Keratinocyte (primary cell): Measurements from ENCODE around the gene RYR1. TPM values are rescaled to one million over a fixed set of nuclear protein-coding genes. Genes with fewer than 3 reads are reported as not detected.

ENCODE experiments used
- DNase-seq: peaks from one replicate; pipeline ENCODE4 v3.0.0-alpha.2; 2011; ENCODE audit warnings: low read depth, missing footprints, low spot score
- FAIRE-seq: peaks from 2 replicates; lab custom pipeline; 2011; peaks lifted over from hg19 to GRCh38; lab: Jason Lieb, UNC
- H2AFZ ChIP-seq: 2 replicates; pipeline ENCODE4 v1.6.0; 2012; ENCODE audit warnings: low read length, control low read depth, inconsistent platforms; ENCODE audit not compliant: control insufficient read depth
- H3K27ac ChIP-seq: 2 replicates; pipeline ENCODE4 v1.5.1; 2011; ENCODE audit warnings: low read length; ENCODE audit not compliant: control insufficient read depth, insufficient read depth
- H3K27me3 ChIP-seq: 3 replicates; pipeline ENCODE4 v1.6.0; 2011; ENCODE audit warnings: low read length; ENCODE audit not compliant: control insufficient read depth, insufficient read depth; ENCODE audit errors: extremely low read depth
- H3K36me3 ChIP-seq, 2 experiments: 2 replicates in 1 of 2; 3 replicates in 1 of 2; pipeline ENCODE4 v1.5.1; 2011; ENCODE audit warnings: low read length in 2 of 2, mild to moderate bottlenecking in 1 of 2; ENCODE audit not compliant: control insufficient read depth in 2 of 2, insufficient read depth in 2 of 2; ENCODE audit errors: extremely low read depth in 1 of 2
- H3K4me1 ChIP-seq: 3 replicates; pipeline ENCODE4 v1.5.1; 2011; ENCODE audit warnings: low read length; ENCODE audit not compliant: control insufficient read depth, insufficient read depth; ENCODE audit errors: extremely low read depth
- H3K4me2 ChIP-seq: 3 replicates; pipeline ENCODE4 v1.6.0; 2011; ENCODE audit warnings: low read depth, low read length; ENCODE audit not compliant: control insufficient read depth, insufficient read depth; ENCODE audit errors: extremely low read depth
- H3K4me3 ChIP-seq, 3 experiments: fragments of 200-600 bp in 1 of 3; sonication (generic) in 1 of 3; 2 replicates in 2 of 3; 3 replicates in 1 of 3; pipeline ENCODE4 v1.5.1; 2011 to 2016; ENCODE audit warnings: low read length in 3 of 3, mild to moderate bottlenecking in 3 of 3, control low read depth in 2 of 3, inconsistent platforms in 1 of 3, low read depth in 1 of 3, mixed read lengths in 1 of 3, mixed run types in 1 of 3, moderate library complexity in 1 of 3; ENCODE audit not compliant: control insufficient read depth in 2 of 3, insufficient read depth in 2 of 3; ENCODE audit errors: extremely low read depth in 1 of 3
- H3K79me2 ChIP-seq: 2 replicates; pipeline ENCODE4 v1.6.0; 2012; ENCODE audit warnings: low read length; ENCODE audit not compliant: control insufficient read depth, insufficient read depth
- H3K9ac ChIP-seq: 3 replicates; pipeline ENCODE4 v1.6.0; 2011; ENCODE audit warnings: low read length; ENCODE audit not compliant: control insufficient read depth, insufficient read depth; ENCODE audit errors: extremely low read depth
- H3K9me1 ChIP-seq: 3 replicates; pipeline ENCODE4 v1.6.0; 2011; ENCODE audit warnings: low read length; ENCODE audit not compliant: control insufficient read depth, insufficient read depth; ENCODE audit errors: extremely low read depth
- H3K9me3 ChIP-seq: 2 replicates; pipeline ENCODE4 v1.5.1; 2012; ENCODE audit warnings: low read depth, low read length; ENCODE audit not compliant: control insufficient read depth
- H4K20me1 ChIP-seq: 3 replicates; pipeline ENCODE4 v1.6.0; 2011; ENCODE audit warnings: low read length; ENCODE audit not compliant: control insufficient read depth, insufficient read depth; ENCODE audit errors: extremely low read depth
- CTCF ChIP-seq, 3 experiments: IDR thresholded peaks in 1 of 3; conservative IDR thresholded peaks in 1 of 3; optimal IDR thresholded peaks in 1 of 3; 2 replicates in 2 of 3; 3 replicates in 1 of 3; pipeline versions ENCODE3 to v1.5.1; 2011; ENCODE audit warnings: low read length in 3 of 3, mild to moderate bottlenecking in 3 of 3, moderate library complexity in 2 of 3, control low read depth in 1 of 3, inconsistent platforms in 1 of 3; ENCODE audit not compliant: insufficient read depth in 2 of 3; ENCODE audit errors: extremely low read depth in 1 of 3
- EZH2 ChIP-seq: IDR thresholded peaks from one replicate; pipeline ENCODE4 v1.6.1; 2012; ENCODE audit warnings: inconsistent platforms, mild to moderate bottlenecking, low read length, moderate library complexity
- dilution Hi-C: fragments of 300-500 bp; cut with MboI; formaldehyde crosslinking; loops from one replicate; pipeline ENCODE4 v1.7.0; 2020; ENCODE audit warnings: low sequenced_read_pairs; ENCODE audit not compliant: extremely low pct_ligation_motif_present
- polyA plus RNA-seq, 5 experiments: library from polyadenylated mRNA; depleted of rRNA in 3 of 5; stranded (reverse) in 3 of 5; stranded (forward) in 1 of 5; unstranded in 1 of 5; fragments of >200 nt; gene quantifications; 1 replicate in 1 of 5; 2 replicates in 3 of 5; 3 replicates in 1 of 5; pipeline versions ENCODE4 v1.2.1 to v1.2.3, GENCODE V29; 2011 to 2012; ENCODE audit warnings: missing spikeins in 2 of 5, low read depth in 1 of 5, low replicate concordance in 1 of 5

Gene RYR1
- polyA plus RNA-seq, 1 donor (not counting 4 experiments of a cell fraction or from before 2014, with no cell fraction given) = 0.41 TPM

DNA sequence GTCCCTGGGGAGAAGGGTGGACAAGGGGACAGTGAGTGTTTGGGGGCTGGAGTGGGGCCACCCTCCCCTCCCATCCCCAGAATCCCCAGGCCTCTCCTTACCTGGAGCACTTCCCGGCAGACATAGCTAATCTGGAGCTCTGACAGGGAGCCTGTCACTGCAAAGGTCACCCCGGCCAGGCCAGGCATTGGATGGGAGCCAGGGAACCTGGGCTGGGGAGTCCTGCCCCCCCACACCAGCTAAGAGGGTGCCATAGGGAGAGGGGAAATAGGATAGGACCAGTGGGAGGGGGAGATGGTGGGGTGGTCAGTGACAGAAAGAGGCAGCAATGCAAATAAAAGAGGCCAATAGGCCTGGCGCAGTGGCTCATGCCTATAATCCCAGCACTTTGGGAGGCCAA, 180.8 kb downstream of the RYR1 start:
- Histone ChIP-seq H3K4me3 (no peak overlapping the region), H3K27me3 (no peaks in the 10 kb centered on the region), H3K36me3 (no peaks in the 10 kb centered on the region), H3K9ac (no peak overlapping the region), H3K9me3 (no peaks in the 10 kb centered on the region), H3K4me2 (no peak overlapping the region), H3K4me1 (peaks cover 6% of the 10 kb centered on the region), H3K79me2 (peaks cover 3% of the 10 kb centered on the region), H3K9me1 (no peaks in the 10 kb centered on the region), H4K20me1 (no peaks in the 10 kb centered on the region), H3K27ac (no peak overlapping the region), H2AFZ (no peak overlapping the region)
- dilution Hi-C loops = no loop called here
- FAIRE-seq (no peak), DNase-seq (no peak)
- no peak for TF ChIP-seq CTCF (optimal IDR thresholded peaks at IDR 0.05 in 1 of 3, IDR thresholded peaks at IDR 0.05 in 1 of 3, conservative IDR thresholded peaks at IDR 0.05 in 1 of 3; ENCODE audit: extremely low read depth in 1 of 3, insufficient read depth in 2 of 3, low read length in 3 of 3)
- no peak for TF ChIP-seq EZH2

- TF ChIP-seq EZH2 (no peak), CTCF (optimal IDR thresholded peaks at IDR 0.05 in 1 of 3, IDR thresholded peaks at IDR 0.05 in 1 of 3, conservative IDR thresholded peaks at IDR 0.05 in 1 of 3; ENCODE audit: extremely low read depth in 1 of 3, insufficient read depth in 2 of 3, low read length in 3 of 3) (no peak)
- H3K4me1 ChIP-seq = peaks cover 10% of the 10 kb centered on the region
- FAIRE-seq (no peak), DNase-seq (no peak)
- no peak overlapping the region for H3K4me2 ChIP-seq
- H3K9ac ChIP-seq = no peak overlapping the region
- peaks cover 12% of the 10 kb centered on the region for H3K79me2 ChIP-seq
- H3K9me1 ChIP-seq = no peaks in the 10 kb centered on the region
- H2AFZ ChIP-seq = no peak overlapping the region
- no peak overlapping the region for H3K27ac ChIP-seq
- no peaks in the 10 kb centered on the region for H3K9me3 ChIP-seq
- no peak overlapping the region for H3K4me3 ChIP-seq
- H3K36me3 ChIP-seq = peaks cover 0 to under 1% of the 10 kb centered on the region in 2 experiments
- dilution Hi-C loops = no loop called here
- no peaks in the 10 kb centered on the region for H3K27me3 ChIP-seq
- H4K20me1 ChIP-seq = no peaks in the 10 kb centered on the region
Observed at GRCh38 chr19:38615007-38615581, 181.6 kb downstream of the RYR1 start.
